GM19240 (cell line): ENCODE data around the gene ISG20L2.
"Not testable (repeated sequence)": the region's sequence is repeated elsewhere in the genome, so short reads cannot be mapped to it uniquely, and the experiment has no call there.

Source experiments
- DNase-seq: peaks from one replicate; pipeline ENCODE4 v3.0.0; 2011; ENCODE audit warnings: low spot score; ENCODE audit not compliant: insufficient read length

Gene ISG20L2

GRCh38 chr1:156728599-156729462 lies at the start of gene ISG20L2:
Gene ISG20L2 (minus strand): TSS chr1:156728766. CDS start chr1:156727652, 1,114 bp downstream.
- DNase-seq: peak; percentile 87

GRCh38 chr1:156777573-156777972 lies 49.0 kb upstream of the ISG20L2 start:
- no peak for DNase-seq

- no peak for DNase-seq
These were observed 48.4 kb upstream of the ISG20L2 start for GRCh38 chr1:156776942-156777341.

- DNase-seq: no peak
These were observed 47.2 kb upstream of the ISG20L2 start for GRCh38 chr1:156775799-156776198.

- DNase-seq: no peak
These were observed 45.0 kb upstream of the ISG20L2 start for GRCh38 chr1:156773607-156774006.

GRCh38 chr1:156772728-156773497 lies 44.3 kb upstream of the ISG20L2 start:
- no peak for DNase-seq

GRCh38 chr1:156772222-156772621 lies 43.7 kb upstream of the ISG20L2 start:
- DNase-seq: no peak

GRCh38 chr1:156768610-156769295 lies 40.2 kb upstream of the ISG20L2 start:
- no peak for DNase-seq

- DNase-seq: no peak
These were observed 39.5 kb upstream of the ISG20L2 start for GRCh38 chr1:156767879-156768604.

GRCh38 chr1:156767101-156767878 lies 38.7 kb upstream of the ISG20L2 start, which contains the start of gene PRCC:
Gene PRCC (plus strand): TSS chr1:156767535. CDS start chr1:156767772, 237 bp downstream.
- DNase-seq: peak; percentile 91

GRCh38 chr1:156766298-156767100 lies 37.9 kb upstream of the ISG20L2 start:
- DNase-seq: no peak

- no peak for DNase-seq
These were observed 37.1 kb upstream of the ISG20L2 start for GRCh38 chr1:156765666-156766065.

- DNase-seq: not testable (repeated sequence)
These were observed 36.6 kb upstream of the ISG20L2 start for GRCh38 chr1:156765136-156765535.

GRCh38 chr1:156760796-156761104 lies 32.2 kb upstream of the ISG20L2 start:
- DNase-seq: no peak

GRCh38 chr1:156760092-156760795 lies 31.7 kb upstream of the ISG20L2 start:
- no peak for DNase-seq

- not testable (repeated sequence) for DNase-seq
These were observed 29.1 kb upstream of the ISG20L2 start for GRCh38 chr1:156757572-156758253.

- DNase-seq: no peak
These were observed 27.8 kb upstream of the ISG20L2 start for GRCh38 chr1:156756355-156756754.

- no peak for DNase-seq
These were observed 27.0 kb upstream of the ISG20L2 start for GRCh38 chr1:156755527-156755950.
